ENCODE measurements around the gene TSACC. TPM values are rescaled to one million over a fixed set of nuclear protein-coding genes. Genes with fewer than 3 reads are reported as not detected.
"Not testable (repeated sequence)": the region's sequence is repeated elsewhere in the genome, so short reads cannot be mapped to it uniquely, and the experiment has no call there.

The TSACC gene
- total RNA-seq, 2 donors from 2014 or later = 0.94 TPM; not detected in 1

DNA sequence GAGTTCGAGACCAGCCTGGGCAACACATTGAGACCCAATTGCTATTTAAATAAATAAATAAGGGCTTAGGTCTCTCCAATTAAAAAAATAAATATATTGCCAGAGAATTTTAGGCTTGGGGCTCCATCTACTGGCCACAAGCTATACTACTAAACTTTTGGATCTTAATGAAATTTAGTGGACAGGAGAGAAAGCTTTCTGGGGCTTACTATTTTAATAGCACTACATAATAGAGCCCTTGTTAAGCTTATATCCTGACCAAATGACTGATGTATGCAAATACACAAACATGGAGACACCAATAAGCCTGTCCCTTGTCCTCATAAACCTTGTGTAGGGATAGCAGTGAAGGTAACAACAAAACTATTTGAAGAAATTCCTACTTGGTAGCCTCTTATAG lies 18.7 kb upstream of the TSACC start:
- H3K4me3 Mint-ChIP-seq = no peak overlapping the region
- no peaks in the 10 kb centered on the region for H3K9me3 Mint-ChIP-seq
- H3K27ac Mint-ChIP-seq = no peak overlapping the region
- no peaks in the 10 kb centered on the region for H3K27me3 Mint-ChIP-seq (ENCODE audit: low read depth)
- H3K36me3 Mint-ChIP-seq (ENCODE audit: insufficient read depth in 2 of 2) = peaks cover 11 to 40% of the 10 kb centered on the region in 2 donors
- peaks cover 3% of the 10 kb centered on the region for H3K4me1 Mint-ChIP-seq (ENCODE audit: low read depth)
- peak in 1 of 2 donors; percentile 23 for DNase-seq
- ATAC-seq (replicated peaks in 1 of 2) = no peak

GRCh38 chr1:156320560-156320959 lies 17.8 kb upstream of the TSACC start:
- H3K4me3 Mint-ChIP-seq = no peak overlapping the region

GRCh38 chr1:156323179-156323578 lies 15.1 kb upstream of the TSACC start:
- not testable (repeated sequence) for H3K4me1 Mint-ChIP-seq (ENCODE audit: low read depth); ATAC-seq (replicated peaks in 1 of 2); DNase-seq; H3K9me3 Mint-ChIP-seq; H3K4me3 Mint-ChIP-seq; H3K27ac Mint-ChIP-seq; H3K27me3 Mint-ChIP-seq (ENCODE audit: low read depth)
- H3K36me3 Mint-ChIP-seq (ENCODE audit: insufficient read depth in 2 of 2) = peaks cover 11 to 33% of the 10 kb centered on the region in 2 donors

More at GRCh38 chr1:156320560-156320959, 17.8 kb upstream of the TSACC start:
- H3K27ac Mint-ChIP-seq = no peak overlapping the region
- peaks cover 5% of the 10 kb centered on the region for H3K4me1 Mint-ChIP-seq (ENCODE audit: low read depth)
- DNase-seq = no peak
- no peaks in the 10 kb centered on the region for H3K9me3 Mint-ChIP-seq
- no peaks in the 10 kb centered on the region for H3K27me3 Mint-ChIP-seq (ENCODE audit: low read depth)
- peaks cover 11 to 39% of the 10 kb centered on the region in 2 donors for H3K36me3 Mint-ChIP-seq (ENCODE audit: insufficient read depth in 2 of 2)
- ATAC-seq (replicated peaks in 1 of 2) = no peak

DNA sequence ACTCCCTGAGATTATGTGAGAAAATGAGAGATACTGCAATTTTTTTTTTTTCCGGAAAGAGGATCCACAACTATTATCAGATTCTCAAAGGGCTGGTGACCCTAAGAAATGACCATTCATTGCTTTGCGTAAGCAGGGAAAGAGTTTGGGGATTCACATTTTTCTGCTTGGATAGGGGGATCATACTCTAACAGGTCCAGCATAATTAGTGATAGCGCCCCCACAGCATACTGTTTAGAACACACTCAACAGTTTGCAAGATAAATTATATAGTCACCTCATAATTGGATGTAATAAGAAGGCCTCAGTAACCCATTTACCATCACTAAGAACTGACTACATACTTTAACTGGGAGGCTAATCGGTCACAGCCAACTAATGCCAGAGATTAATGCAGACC lies 2.1 kb upstream of the TSACC start:
- peak overlapping the region; percentile 96 for H3K27ac Mint-ChIP-seq
- peaks cover 9 to 17% of the 10 kb centered on the region in 2 donors for H3K36me3 Mint-ChIP-seq (ENCODE audit: insufficient read depth in 2 of 2)
- no peaks in the 10 kb centered on the region for H3K27me3 Mint-ChIP-seq (ENCODE audit: low read depth)
- peaks cover 43% of the 10 kb centered on the region for H3K4me1 Mint-ChIP-seq (ENCODE audit: low read depth)
- peak overlapping the region; percentile 89 to 100 for H3K4me3 Mint-ChIP-seq
- H3K9me3 Mint-ChIP-seq = no peaks in the 10 kb centered on the region
- DNase-seq (no peak), ATAC-seq (replicated peaks in 1 of 2) (no peak)

DNA sequence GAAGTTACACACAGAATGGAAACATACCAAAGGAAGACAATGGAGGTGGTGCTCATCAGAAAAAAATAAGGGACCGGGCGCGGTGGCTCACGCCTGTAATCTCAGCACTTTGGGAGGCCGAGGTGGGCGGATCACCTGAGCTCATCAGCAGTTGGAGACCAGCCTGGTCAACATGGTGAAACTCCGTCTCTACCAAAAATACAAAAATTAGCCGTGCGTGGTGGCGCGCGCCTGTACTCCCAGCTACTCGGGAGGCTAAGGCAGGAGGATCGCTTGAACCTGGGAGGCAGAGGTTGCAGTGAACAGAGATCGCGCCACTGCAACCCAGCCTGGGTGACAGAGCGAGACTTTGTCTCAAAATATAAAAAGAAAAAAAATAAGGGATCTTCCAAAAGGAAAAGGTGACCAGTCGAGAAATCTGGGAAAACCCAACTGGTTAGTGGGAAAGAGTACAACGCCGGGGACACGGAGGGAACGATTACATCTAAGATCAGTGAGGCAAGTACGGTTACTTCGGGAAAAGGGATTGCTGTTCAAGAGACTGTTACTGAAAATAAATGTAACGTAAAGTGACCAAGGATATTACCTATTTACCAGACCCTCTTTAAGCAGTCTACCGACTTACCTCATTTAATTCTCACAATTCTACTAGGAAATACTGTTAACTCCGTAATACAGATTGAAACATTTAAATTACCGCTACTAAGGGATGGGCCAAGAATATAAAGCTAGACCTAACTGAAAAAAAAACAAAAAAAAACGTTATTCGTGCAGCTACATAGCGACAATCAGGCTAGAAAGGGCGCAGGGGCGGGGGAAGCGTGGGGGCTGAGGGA lies 1.1 kb upstream of the TSACC start:
- no peak for ATAC-seq (replicated peaks in 1 of 2)

DNA sequence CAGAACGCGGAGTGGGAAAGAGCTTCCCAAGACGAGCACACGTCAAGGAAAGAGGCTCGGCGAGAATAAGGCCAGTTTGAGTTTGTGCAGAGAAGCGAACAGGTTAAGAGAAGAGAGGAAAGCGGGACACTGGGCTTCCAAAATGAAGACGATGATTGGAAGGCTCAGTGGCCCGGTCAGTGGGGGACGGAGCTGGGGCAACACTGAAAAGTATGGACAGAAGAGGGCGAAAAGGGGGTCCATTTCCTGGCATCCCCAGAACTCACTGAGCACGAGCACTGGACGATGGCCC lies 492 bp upstream of the TSACC start:
- Mint-ChIP-seq H3K4me3 (peak overlapping the region; percentile 89 to 100), H3K4me1 (ENCODE audit: low read depth) (peaks cover 43% of the 10 kb centered on the region), H3K36me3 (ENCODE audit: insufficient read depth in 2 of 2) (peaks cover 9 to 12% of the 10 kb centered on the region in 2 donors), H3K27ac (peak overlapping the region; percentile 96), H3K9me3 (no peaks in the 10 kb centered on the region), H3K27me3 (ENCODE audit: low read depth) (no peaks in the 10 kb centered on the region)
- DNase-seq (no peak), ATAC-seq (replicated peaks in 1 of 2) (peak in 1 of 2 donors; percentile 0)

More for the DNA sequence above, 1.1 kb upstream of the TSACC start:
- peak overlapping the region; percentile 96 for H3K27ac Mint-ChIP-seq
- DNase-seq = no peak
- no peaks in the 10 kb centered on the region for H3K9me3 Mint-ChIP-seq
- peaks cover 43% of the 10 kb centered on the region for H3K4me1 Mint-ChIP-seq (ENCODE audit: low read depth)
- H3K36me3 Mint-ChIP-seq (ENCODE audit: insufficient read depth in 2 of 2) = peaks cover 9 to 14% of the 10 kb centered on the region in 2 donors
- H3K27me3 Mint-ChIP-seq (ENCODE audit: low read depth) = no peaks in the 10 kb centered on the region
- peak overlapping the region; percentile 89 to 100 for H3K4me3 Mint-ChIP-seq

DNA sequence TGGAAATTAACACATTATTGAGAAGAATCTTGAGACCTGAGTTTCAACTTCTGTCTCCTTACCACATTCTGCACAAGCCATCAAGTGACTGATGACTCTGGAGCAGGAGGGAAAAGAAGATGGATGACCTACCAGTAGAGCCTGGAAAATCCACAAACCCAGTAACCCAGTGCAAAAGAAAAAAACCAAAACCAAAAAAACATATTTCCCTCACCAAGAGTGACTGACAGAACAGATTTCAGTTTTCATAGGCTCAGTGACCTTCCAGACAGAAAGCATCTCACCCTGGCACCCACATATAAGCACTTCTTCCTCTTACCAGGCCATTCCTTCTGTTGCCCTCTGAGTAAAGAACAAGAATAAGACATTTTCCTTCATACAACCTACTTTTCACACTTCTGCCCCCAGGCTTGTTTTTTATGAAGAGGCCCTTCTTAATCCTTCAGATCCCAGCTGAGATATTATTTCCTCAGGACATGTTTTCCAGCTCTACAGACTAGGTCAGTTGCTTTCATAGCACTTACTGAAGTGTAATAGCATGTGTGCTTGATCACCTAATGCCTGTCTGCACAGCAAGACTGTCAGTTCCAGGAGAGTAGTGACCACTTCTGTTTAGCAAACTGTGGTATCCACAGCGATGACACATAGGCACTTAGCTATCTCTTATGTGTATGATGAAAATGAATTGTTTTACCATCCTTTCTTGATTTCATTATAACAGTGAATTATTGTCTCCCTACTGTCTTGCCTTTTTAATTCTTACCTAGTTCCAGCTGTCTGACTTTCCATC lies 4.0 kb downstream of the TSACC start:
- H3K4me1 Mint-ChIP-seq (ENCODE audit: low read depth) = peaks cover 14% of the 10 kb centered on the region

DNA sequence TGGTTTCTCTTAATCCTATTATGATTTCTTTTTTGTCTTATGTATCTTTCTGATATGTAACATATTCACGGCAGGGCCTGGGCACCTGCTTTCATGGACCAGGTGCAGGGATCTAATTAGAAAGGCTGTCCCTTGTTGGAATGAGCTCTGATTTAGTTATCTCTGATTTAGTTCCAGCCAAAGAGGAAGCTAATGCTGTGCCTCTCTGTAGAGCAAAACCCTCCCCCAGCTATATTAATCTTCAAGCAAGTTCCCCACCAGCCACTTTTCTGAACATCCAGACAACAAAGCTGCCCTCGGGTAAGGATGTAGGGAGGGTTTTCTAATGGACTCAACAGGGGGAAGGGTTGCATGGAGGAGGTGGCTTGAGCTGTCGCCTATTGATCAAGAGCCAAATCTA lies 6.1 kb downstream of the TSACC start:
- no peak for ATAC-seq (replicated peaks in 1 of 2)
- Mint-ChIP-seq H3K4me3 (no peak overlapping the region), H3K36me3 (ENCODE audit: insufficient read depth in 2 of 2) (no peaks in the 10 kb centered on the region)

More for the DNA sequence above, 4.0 kb downstream of the TSACC start:
- DNase-seq (no peak), ATAC-seq (replicated peaks in 1 of 2) (no peak)
- H3K36me3 Mint-ChIP-seq (ENCODE audit: insufficient read depth in 2 of 2) = peaks cover under 1 to 4% of the 10 kb centered on the region in 2 donors
- peaks cover 7% of the 10 kb centered on the region for H3K27me3 Mint-ChIP-seq (ENCODE audit: low read depth)
- no peak overlapping the region for H3K4me3 Mint-ChIP-seq
- no peak overlapping the region for H3K27ac Mint-ChIP-seq
- no peaks in the 10 kb centered on the region for H3K9me3 Mint-ChIP-seq

GRCh38 chr1:156346035-156346434 lies 7.7 kb downstream of the TSACC start:
- not testable (repeated sequence) for H3K36me3 Mint-ChIP-seq (ENCODE audit: insufficient read depth in 2 of 2); ATAC-seq (replicated peaks in 1 of 2); H3K9me3 Mint-ChIP-seq; H3K27me3 Mint-ChIP-seq (ENCODE audit: low read depth); H3K4me3 Mint-ChIP-seq; H3K4me1 Mint-ChIP-seq (ENCODE audit: low read depth); H3K27ac Mint-ChIP-seq; DNase-seq

More for the DNA sequence above, 6.1 kb downstream of the TSACC start:
- Mint-ChIP-seq H3K27me3 (ENCODE audit: low read depth) (peaks cover 8% of the 10 kb centered on the region), H3K27ac (no peak overlapping the region), H3K9me3 (no peaks in the 10 kb centered on the region), H3K4me1 (ENCODE audit: low read depth) (peaks cover under 1% of the 10 kb centered on the region)
- DNase-seq = no peak

DNA sequence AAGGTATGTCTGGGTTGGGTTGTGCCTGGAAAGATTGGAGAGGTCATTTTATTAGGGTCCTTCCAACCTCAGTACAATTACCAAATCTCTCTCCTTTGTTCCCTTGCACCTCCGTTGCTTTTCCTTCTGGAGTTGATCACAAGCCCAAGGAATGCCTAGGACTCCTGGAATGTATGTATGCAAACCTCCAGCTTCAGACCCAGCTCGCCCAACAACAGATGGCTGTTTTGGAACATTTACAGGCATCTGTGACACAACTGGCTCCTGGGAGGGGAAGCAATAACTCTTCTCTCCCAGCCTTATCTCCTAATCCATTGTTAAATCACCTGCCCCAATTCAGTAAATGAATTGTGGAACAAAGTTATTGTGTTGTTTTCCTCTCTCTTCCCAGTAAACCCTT lies 8.3 kb downstream of the TSACC start:
- ATAC-seq (replicated peaks in 1 of 2) (no peak), DNase-seq (no peak)
- Mint-ChIP-seq H3K36me3 (ENCODE audit: insufficient read depth in 2 of 2) (no peaks in the 10 kb centered on the region), H3K27me3 (ENCODE audit: low read depth) (peaks cover 8% of the 10 kb centered on the region), H3K4me1 (ENCODE audit: low read depth) (no peaks in the 10 kb centered on the region), H3K27ac (no peak overlapping the region), H3K9me3 (no peaks in the 10 kb centered on the region), H3K4me3 (no peak overlapping the region)

- DNase-seq (no peak), ATAC-seq (replicated peaks in 1 of 2) (no peak)
- no peaks in the 10 kb centered on the region for H3K4me1 Mint-ChIP-seq (ENCODE audit: low read depth)
- no peak overlapping the region for H3K4me3 Mint-ChIP-seq
- peaks cover 8% of the 10 kb centered on the region for H3K27me3 Mint-ChIP-seq (ENCODE audit: low read depth)
- no peaks in the 10 kb centered on the region for H3K9me3 Mint-ChIP-seq
- no peaks in the 10 kb centered on the region for H3K36me3 Mint-ChIP-seq (ENCODE audit: insufficient read depth in 2 of 2)
- no peak overlapping the region for H3K27ac Mint-ChIP-seq
Measured at GRCh38 chr1:156347331-156347730, 9.0 kb downstream of the TSACC start.

DNA sequence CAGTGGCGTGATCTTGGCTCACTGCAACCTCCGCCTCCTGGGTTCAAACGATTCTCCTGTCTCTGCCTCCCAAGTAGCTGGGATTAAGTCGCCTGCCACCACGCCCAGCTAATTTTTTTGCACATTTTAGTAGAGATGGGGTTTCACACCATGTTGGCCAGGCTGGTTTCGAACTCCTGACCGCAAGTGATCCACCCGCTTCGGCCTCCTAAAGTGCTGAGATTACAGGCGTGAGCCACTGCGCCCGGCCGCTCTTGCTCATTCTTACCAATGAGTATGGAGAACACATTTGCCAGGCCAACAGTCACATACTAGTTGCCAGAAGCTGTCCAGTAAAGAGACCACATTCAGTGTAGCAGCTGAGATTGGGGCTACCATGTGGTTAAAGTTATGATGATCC lies 14.2 kb downstream of the TSACC start:
- not testable (repeated sequence) for ATAC-seq (replicated peaks in 1 of 2); H3K27me3 Mint-ChIP-seq (ENCODE audit: low read depth); H3K4me3 Mint-ChIP-seq; H3K27ac Mint-ChIP-seq; H3K36me3 Mint-ChIP-seq (ENCODE audit: insufficient read depth in 2 of 2); DNase-seq; H3K9me3 Mint-ChIP-seq
- peaks cover 15% of the 10 kb centered on the region for H3K4me1 Mint-ChIP-seq (ENCODE audit: low read depth)

GRCh38 chr1:156356262-156356874 lies 18.0 kb downstream of the TSACC start:
- H3K4me1 Mint-ChIP-seq (ENCODE audit: low read depth) = peaks cover 15% of the 10 kb centered on the region
- ATAC-seq (replicated peaks in 1 of 2) (peak; percentile 63 to 69), DNase-seq (no peak)
- H3K27me3 Mint-ChIP-seq (ENCODE audit: low read depth) = peaks cover 37% of the 10 kb centered on the region
- no peak overlapping the region for H3K27ac Mint-ChIP-seq
- H3K9me3 Mint-ChIP-seq = no peaks in the 10 kb centered on the region
- H3K4me3 Mint-ChIP-seq = peak overlapping the region in 1 of 2 donors; percentile 5
- H3K36me3 Mint-ChIP-seq (ENCODE audit: insufficient read depth in 2 of 2) = no peaks in the 10 kb centered on the region
